B cell (primary cell): ENCODE measurements around the gene CAMK2A. TPM values are rescaled to one million over a fixed set of nuclear protein-coding genes. Genes with fewer than 3 reads are reported as not detected.

Experiments
- ATAC-seq: fragments of 200-7000 bp; cut with Tn5 transposase; one replicate; pipeline ENCODE4 v1.10.0; 2021; ENCODE audit warnings: low read depth, mild to moderate bottlenecking, moderate number of reproducible peaks, moderate library complexity
- CTCF ChIA-PET: fragments of 350-600 bp; sonication (Branson Sonifier 250); formaldehyde crosslinking; loops from one replicate; lab custom pipeline; 2021; ENCODE audit warnings: antibody characterized with exemption, inconsistent platforms; lab: Charles Lee
- POLR2A ChIA-PET: fragments of 350-600 bp; sonication (Branson Sonifier 250); formaldehyde crosslinking; loops from one replicate; lab custom pipeline; 2021; ENCODE audit warnings: antibody characterized with exemption; lab: Charles Lee
- DNase-seq: peaks from one replicate; pipeline ENCODE4 v3.0.0; 2013
- H2AFZ ChIP-seq: 2 replicates; pipeline ENCODE4 v1.6.1; 2012; ENCODE audit warnings: mild to moderate bottlenecking, low read depth, low read length; ENCODE audit not compliant: insufficient read depth, poor library complexity, severe bottlenecking
- H3K27ac ChIP-seq, 2 donors: 1 replicate in 1 of 2; 2 replicates in 1 of 2; pipeline ENCODE4 v1.5.1; 2012 to 2013; ENCODE audit warnings: low read length in 2 of 2, mild to moderate bottlenecking in 2 of 2, moderate library complexity in 1 of 2
- H3K27me3 ChIP-seq, 4 experiments: fragments of 200-600 bp in 1 of 4; sonication (generic) in 1 of 4; replicated peaks in 1 of 4; 1 replicate in 2 of 4; 2 replicates in 2 of 4; pipeline versions ENCODE4 v1.6.1 to v1.7.0; 2013 to 2016; ENCODE audit warnings: low read length in 3 of 4, mild to moderate bottlenecking in 2 of 4, mixed read lengths in 1 of 4, moderate library complexity in 1 of 4; ENCODE audit not compliant: insufficient read depth in 4 of 4, control insufficient read depth in 3 of 4; ENCODE audit errors: control extremely low read depth in 1 of 4
- H3K36me3 ChIP-seq, 2 experiments: replicated peaks in 1 of 2; 1 replicate in 1 of 2; 2 replicates in 1 of 2; pipeline versions ENCODE4 v1.6.1 to v1.7.1; 2013; ENCODE audit warnings: low read length in 1 of 2; ENCODE audit not compliant: insufficient read depth in 2 of 2, control insufficient read depth in 1 of 2; ENCODE audit errors: control extremely low read depth in 1 of 2, extremely low read depth in 1 of 2
- H3K4me1 ChIP-seq, 2 donors: fragments of 200-600 bp in 1 of 2; sonication (generic) in 1 of 2; 1 replicate in 1 of 2; 2 replicates in 1 of 2; pipeline versions ENCODE4 v1.5.1 to v1.6.1; 2013 to 2017; ENCODE audit warnings: low read length in 2 of 2; ENCODE audit not compliant: control insufficient read depth in 2 of 2, insufficient read depth in 2 of 2
- H3K4me2 ChIP-seq: replicated peaks from 2 replicates; pipeline ENCODE3; 2012; ENCODE audit warnings: mild to moderate bottlenecking, low read depth, low read length; ENCODE audit not compliant: poor library complexity, severe bottlenecking
- H3K4me3 ChIP-seq, 5 experiments: fragments of 200-600 bp in 1 of 5; sonication (generic) in 1 of 5; 1 replicate in 3 of 5; 2 replicates in 2 of 5; pipeline versions ENCODE4 v1.5.1 to v1.7.0; 2011 to 2016; ENCODE audit warnings: low read length in 4 of 5, mild to moderate bottlenecking in 4 of 5, low read depth in 2 of 5, control low read depth in 1 of 5, moderate library complexity in 1 of 5; ENCODE audit not compliant: insufficient read depth in 1 of 5; ENCODE audit errors: control extremely low read depth in 1 of 5, extremely low read depth in 1 of 5
- H3K79me2 ChIP-seq: fragments of 200-600 bp; sonication (generic); one replicate; pipeline ENCODE4 v1.6.0; 2016; ENCODE audit warnings: low read length; ENCODE audit not compliant: control insufficient read depth, insufficient read depth
- H3K9ac ChIP-seq: fragments of 200-600 bp; sonication (generic); 2 replicates; pipeline ENCODE4 v1.6.1; 2017; ENCODE audit warnings: mild to moderate bottlenecking, low read length, moderate library complexity
- H3K9me3 ChIP-seq, 3 donors: one replicate each; pipeline versions ENCODE4 v1.6.1 to v1.7.1; 2013; ENCODE audit warnings: low read length in 2 of 3; ENCODE audit not compliant: control insufficient read depth in 2 of 3, insufficient read depth in 1 of 3; ENCODE audit errors: control extremely low read depth in 1 of 3
- H4K20me1 ChIP-seq: 2 replicates; pipeline ENCODE4 v1.6.0; 2012; ENCODE audit warnings: mild to moderate bottlenecking, low read length; ENCODE audit not compliant: insufficient read depth, control insufficient read depth, poor library complexity, severe bottlenecking
- H3K27ac Mint-ChIP-seq: one replicate; pipeline ENCODE4 v1.8.0; 2021; ENCODE audit warnings: mixed read lengths
- H3K27me3 Mint-ChIP-seq: one replicate; pipeline ENCODE4 v1.8.0; 2021; ENCODE audit warnings: mixed read lengths
- H3K4me1 Mint-ChIP-seq: one replicate; pipeline ENCODE4 v1.8.0; 2021; ENCODE audit warnings: mixed read lengths
- H3K4me3 Mint-ChIP-seq: one replicate; pipeline ENCODE4 v1.8.0; 2021; ENCODE audit warnings: mixed read lengths
- H3K9me3 Mint-ChIP-seq: one replicate; pipeline ENCODE4 v1.8.0; 2022; ENCODE audit warnings: mixed read lengths; ENCODE audit not compliant: insufficient read depth
- CTCF ChIP-seq: fragments of 200-600 bp; IDR thresholded peaks from one replicate; pipeline ENCODE4 v1.8.0; 2022; ENCODE audit warnings: antibody characterized with exemption, mild to moderate bottlenecking
- EZH2 ChIP-seq: IDR thresholded peaks from 2 replicates; pipeline ENCODE4 v1.6.1; 2012; ENCODE audit warnings: borderline replicate concordance, low read depth, mild to moderate bottlenecking, moderate library complexity, low read length; ENCODE audit not compliant: insufficient read depth, poor library complexity, severe bottlenecking
- WGBS: methylation state at CpG from one replicate; pipeline ENCODE4 v1.1.5; 2013; ENCODE audit warnings: missing lambda C conversion rate; ENCODE audit not compliant: insufficient coverage; 5-methylcytosine and 5-hydroxymethylcytosine counted together
- intact Hi-C: fragments of 100-400 bp; cut with micrococcal nuclease; formaldehyde crosslinking; loops from one replicate; pipeline ENCODE4 v1.10.0; 2022
- polyA plus RNA-seq: library from polyadenylated mRNA; depleted of rRNA; stranded (reverse); fragments of >200 nt; gene quantifications from 2 replicates; pipeline ENCODE4 v1.2.3, GENCODE V29; 2012
- total RNA-seq, 2 donors: library from RNA; stranded (reverse); fragments of 120-200 nt in 1 of 2; gene quantifications; 1 replicate in 1 of 2; 2 replicates in 1 of 2; pipeline versions ENCODE4 v1.2.3 to v1.2.4, GENCODE V29; 2013 to 2022

Gene CAMK2A
- total and polyA plus RNA-seq, 2 donors (not counting 1 experiment from before 2014, with no cell fraction given), result not detected

DNA sequence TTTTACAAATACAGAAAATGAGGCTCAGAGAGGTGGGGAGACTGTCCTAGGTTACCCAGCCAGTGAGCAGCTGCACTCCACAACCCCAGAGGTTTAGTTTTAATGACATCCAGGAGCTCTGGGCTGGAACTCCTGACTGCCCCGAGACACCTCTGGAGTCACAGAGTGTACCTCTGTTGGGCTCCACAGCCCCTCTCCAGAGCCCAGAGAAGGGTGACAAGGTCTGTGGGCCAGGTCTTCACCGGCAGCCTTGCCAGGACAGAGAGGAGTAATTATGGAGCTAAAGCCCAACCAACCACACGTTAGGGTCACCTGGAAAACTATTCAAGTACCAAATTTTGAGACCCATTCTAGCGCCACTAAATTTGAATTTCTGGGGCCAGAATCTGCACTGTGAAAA lies 111.9 kb downstream of the CAMK2A start:
- POLR2A ChIA-PET, result no interaction called here
- TF ChIP-seq CTCF (no peak), EZH2 (no peak)
- H3K4me1 Mint-ChIP-seq, result no peaks in the 10 kb centered on the region
- H3K4me3 Mint-ChIP-seq, result no peak overlapping the region
- CTCF ChIA-PET, result no interaction called here
- peaks cover 12% of the 10 kb centered on the region for H3K27me3 Mint-ChIP-seq
- Histone ChIP-seq H2AFZ (no peak overlapping the region), H3K27me3 (peaks cover 0 to 2% (median 0%) of the 10 kb centered on the region in 4 experiments), H3K4me1 (no peaks in the 10 kb centered on the region), H3K9me3 (no peaks in the 10 kb centered on the region), H3K4me3 (no peak overlapping the region), H3K27ac (no peak overlapping the region), H3K9ac (no peak overlapping the region), H3K4me2 (no peak overlapping the region), H3K36me3 (no peaks in the 10 kb centered on the region), H3K79me2 (no peaks in the 10 kb centered on the region), H4K20me1 (no peaks in the 10 kb centered on the region)
- intact Hi-C loops, result no loop called here
- DNase-seq, result no peak
- no peak for ATAC-seq
- WGBS, result 95% methylated on average over 3 of the region's 4 CpGs
- H3K27ac Mint-ChIP-seq, result no peak overlapping the region
- H3K9me3 Mint-ChIP-seq, result no peaks in the 10 kb centered on the region

DNA sequence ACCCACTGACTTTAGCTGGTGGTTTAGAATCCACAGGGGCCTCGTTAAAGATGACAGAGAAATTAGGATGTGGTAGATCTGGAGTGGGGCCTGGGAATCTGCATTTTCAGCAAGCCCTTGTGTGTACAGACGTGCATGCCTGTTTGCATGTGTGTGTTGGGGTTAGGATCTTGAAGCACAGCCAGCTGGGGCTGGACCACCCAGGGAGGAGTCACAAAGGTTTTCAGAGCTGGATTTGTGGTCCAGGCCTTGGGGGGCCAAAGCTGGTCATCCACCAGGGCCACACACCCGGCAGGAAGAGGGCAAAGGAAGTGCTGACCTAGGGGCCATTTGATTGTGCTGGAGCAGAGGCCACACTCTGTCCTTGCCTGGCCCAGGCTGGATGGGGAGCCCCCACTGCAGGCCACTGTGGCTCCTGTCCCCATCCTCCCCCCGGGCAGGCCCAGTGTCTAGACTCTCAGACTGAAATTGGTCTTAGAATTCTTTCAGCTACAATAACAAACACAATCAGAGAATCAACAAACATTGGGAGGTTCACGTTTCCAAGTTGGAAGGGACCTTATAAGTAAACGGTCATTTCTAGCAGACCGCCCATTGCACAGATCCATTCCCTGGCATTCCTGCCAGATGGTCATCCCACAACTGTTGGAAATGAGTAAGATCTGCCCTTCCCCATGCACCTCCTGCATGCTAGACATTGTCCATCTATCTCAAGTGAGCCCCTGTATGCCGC lies 112.7 kb downstream of the CAMK2A start:
- no peaks in the 10 kb centered on the region for H3K9me3 Mint-ChIP-seq
- POLR2A ChIA-PET, result no interaction called here
- 84% methylated on average over 7 of the region's 8 CpGs for WGBS

More for the DNA sequence above, 112.7 kb downstream of the CAMK2A start:
- CTCF ChIA-PET, result interaction anchor here (0.7 kb wide), 1 partner anchor 14 kb away, joined by 3 read pairs; no protein-coding TSS in a partner anchor
- Histone ChIP-seq H3K4me3 (no peak overlapping the region), H3K27ac (no peak overlapping the region), H3K9ac (no peak overlapping the region), H3K36me3 (no peaks in the 10 kb centered on the region), H3K27me3 (peaks cover 0 to 2% (median 0%) of the 10 kb centered on the region in 4 experiments), H2AFZ (no peak overlapping the region), H3K4me1 (no peaks in the 10 kb centered on the region), H3K9me3 (no peaks in the 10 kb centered on the region), H3K4me2 (no peak overlapping the region), H3K79me2 (no peaks in the 10 kb centered on the region), H4K20me1 (no peaks in the 10 kb centered on the region)
- no peak for ATAC-seq
- intact Hi-C loops, result no loop called here
- TF ChIP-seq CTCF, result no peak
- no peak for TF ChIP-seq EZH2
- DNase-seq, result no peak
- peaks cover 17% of the 10 kb centered on the region for H3K27me3 Mint-ChIP-seq
- no peak overlapping the region for H3K4me3 Mint-ChIP-seq
- no peaks in the 10 kb centered on the region for H3K4me1 Mint-ChIP-seq
- H3K27ac Mint-ChIP-seq, result no peak overlapping the region
